Stimulated activated CD4-positive, alpha-beta T cell treated with anti-CD3 and anti-CD28 coated beads, Interleukin-12 subunit alpha, Interleukin-12 subunit beta, amount 100 ng/mL, for 4 hours (primary cell): ENCODE data around the gene CNOT4.

Experiments
- DNase-seq: peaks from one replicate; pipeline ENCODE4 v3.0.0-alpha.2; 2020

The CNOT4 gene, protein sequence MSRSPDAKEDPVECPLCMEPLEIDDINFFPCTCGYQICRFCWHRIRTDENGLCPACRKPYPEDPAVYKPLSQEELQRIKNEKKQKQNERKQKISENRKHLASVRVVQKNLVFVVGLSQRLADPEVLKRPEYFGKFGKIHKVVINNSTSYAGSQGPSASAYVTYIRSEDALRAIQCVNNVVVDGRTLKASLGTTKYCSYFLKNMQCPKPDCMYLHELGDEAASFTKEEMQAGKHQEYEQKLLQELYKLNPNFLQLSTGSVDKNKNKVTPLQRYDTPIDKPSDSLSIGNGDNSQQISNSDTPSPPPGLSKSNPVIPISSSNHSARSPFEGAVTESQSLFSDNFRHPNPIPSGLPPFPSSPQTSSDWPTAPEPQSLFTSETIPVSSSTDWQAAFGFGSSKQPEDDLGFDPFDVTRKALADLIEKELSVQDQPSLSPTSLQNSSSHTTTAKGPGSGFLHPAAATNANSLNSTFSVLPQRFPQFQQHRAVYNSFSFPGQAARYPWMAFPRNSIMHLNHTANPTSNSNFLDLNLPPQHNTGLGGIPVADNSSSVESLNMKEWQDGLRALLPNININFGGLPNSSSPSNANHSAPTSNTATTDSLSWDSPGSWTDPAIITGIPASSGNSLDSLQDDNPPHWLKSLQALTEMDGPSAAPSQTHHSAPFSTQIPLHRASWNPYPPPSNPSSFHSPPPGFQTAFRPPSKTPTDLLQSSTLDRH

GRCh38 chr7:135509839-135510591 is at the start of gene CNOT4:
Gene CNOT4, minus strand, starts transcription at chr7:135510102. Its CDS starts 71,771 bp downstream, at chr7:135438331.
- DNase-seq = peak; percentile 96

- no peak for DNase-seq
Measured at GRCh38 chr7:135558881-135559280, 49.0 kb upstream of the CNOT4 start.

- DNase-seq = peak; percentile 50
Measured at GRCh38 chr7:135558337-135558767, 48.5 kb upstream of the CNOT4 start.

GRCh38 chr7:135557455-135558336 is 47.8 kb upstream of the CNOT4 start, which contains the start of gene NUP205:
Gene NUP205, plus strand, starts transcription at chr7:135557917. Its CDS starts 28 bp downstream, at chr7:135557945.
- peak; percentile 66 for DNase-seq

DNA sequence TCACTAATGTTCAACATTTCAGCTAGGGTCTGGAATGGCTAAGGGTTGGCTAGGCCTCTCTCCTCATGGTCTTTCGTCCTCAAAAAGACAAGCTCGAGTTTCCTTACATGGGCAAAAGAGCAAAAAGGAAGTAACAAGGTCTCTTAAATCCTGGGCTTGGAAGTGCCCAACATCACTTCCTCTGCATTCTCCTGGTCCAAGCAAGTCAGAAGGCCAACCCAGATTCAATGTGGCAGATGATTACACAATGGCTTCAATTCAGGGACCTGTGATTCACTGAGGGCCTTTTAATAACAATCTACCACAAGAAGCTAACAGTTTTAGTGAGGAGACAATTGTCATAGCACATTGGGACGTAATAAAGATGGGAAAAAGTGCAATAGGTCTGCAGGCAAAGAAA is 43.4 kb upstream of the CNOT4 start:
- no peak for DNase-seq

DNA sequence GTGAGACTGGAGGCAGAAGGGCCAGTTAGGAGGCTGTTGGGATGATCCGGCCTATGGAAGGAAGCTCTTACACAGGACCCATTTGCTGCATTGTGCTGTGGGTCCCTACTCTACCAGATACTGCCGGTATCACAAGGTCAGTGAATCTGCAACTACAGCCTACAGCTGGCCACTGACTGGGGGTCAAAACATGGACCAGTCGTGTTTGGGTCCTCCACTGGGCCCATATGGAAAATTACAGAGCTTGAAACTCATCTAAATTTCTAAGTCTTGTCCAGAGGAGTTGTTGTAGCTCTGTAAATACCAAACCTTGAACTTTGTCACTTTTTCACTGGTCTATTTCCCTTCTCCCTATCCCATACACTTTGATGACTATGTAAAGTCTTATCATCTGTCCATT is 42.2 kb upstream of the CNOT4 start:
- DNase-seq = no peak

- no peak for DNase-seq
Measured at GRCh38 chr7:135550196-135550595, 40.3 kb upstream of the CNOT4 start.

GRCh38 chr7:135541029-135541428 is 31.1 kb upstream of the CNOT4 start:
- DNase-seq = no peak

- DNase-seq = no peak
Measured at GRCh38 chr7:135539629-135540028, 29.7 kb upstream of the CNOT4 start.

GRCh38 chr7:135538376-135538775 is 28.5 kb upstream of the CNOT4 start:
- no peak for DNase-seq

- no peak for DNase-seq
Measured at GRCh38 chr7:135537905-135538304, 28.0 kb upstream of the CNOT4 start.

DNA sequence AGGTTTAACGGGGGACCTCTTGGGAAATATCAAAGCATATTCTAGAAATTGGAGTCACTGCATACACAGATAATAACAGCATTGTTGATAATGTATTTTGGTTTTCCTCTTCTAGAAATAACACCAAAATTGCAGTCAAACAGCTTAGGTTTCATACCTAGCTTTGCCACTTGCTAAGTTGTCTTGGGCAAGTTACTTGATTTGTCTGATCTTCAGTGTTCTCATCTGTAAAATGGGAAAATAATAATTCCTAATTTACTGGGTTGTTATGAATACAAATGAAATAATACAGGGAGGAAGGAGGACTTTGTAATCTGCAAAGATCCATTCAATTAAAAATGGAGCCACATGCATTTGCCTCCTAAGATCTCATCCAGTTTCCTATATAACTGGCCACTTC is 27.6 kb upstream of the CNOT4 start:
- DNase-seq = no peak

DNA sequence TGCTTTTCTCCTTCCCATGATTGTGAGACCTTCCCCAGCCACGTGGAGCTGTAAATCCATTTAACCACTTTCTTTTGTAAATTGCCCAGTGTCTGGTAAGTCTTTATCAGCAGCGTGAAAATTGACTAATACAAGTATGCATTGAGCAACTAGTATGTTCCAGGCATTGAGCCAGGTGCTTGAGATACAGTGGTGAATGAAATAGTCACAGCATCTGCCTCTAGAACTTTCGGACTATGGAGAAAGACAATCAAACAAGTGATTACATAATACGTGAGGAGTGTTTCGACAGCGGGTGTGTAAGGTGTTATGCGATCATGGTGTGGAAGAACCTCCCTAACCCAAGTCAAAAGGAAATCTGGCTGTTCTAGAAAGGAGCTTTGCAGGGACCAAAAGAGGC is 26.2 kb upstream of the CNOT4 start:
- DNase-seq = no peak

GRCh38 chr7:135527025-135527424 is 17.1 kb upstream of the CNOT4 start:
- DNase-seq = no peak

DNA sequence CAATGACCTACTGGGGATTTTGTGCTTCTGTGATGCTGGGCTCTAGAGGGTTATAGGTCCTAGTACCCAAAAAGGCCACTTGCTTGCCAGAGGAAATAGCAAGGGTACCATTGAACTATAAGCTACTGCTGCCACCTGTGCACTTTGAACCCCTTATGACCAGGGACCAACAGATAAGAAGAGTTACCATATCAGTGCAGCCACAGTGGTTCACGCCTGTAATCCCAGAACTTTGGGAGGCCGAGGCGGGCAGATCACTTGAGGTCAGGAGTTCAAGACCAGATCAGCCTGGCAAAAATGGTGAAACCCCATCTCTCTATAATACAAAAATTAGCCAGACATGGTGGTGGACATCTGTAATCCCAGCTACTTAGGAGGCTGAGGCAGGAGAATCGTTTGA is 15.5 kb upstream of the CNOT4 start:
- no peak for DNase-seq

GRCh38 chr7:135523146-135523545 is 13.2 kb upstream of the CNOT4 start:
- no peak for DNase-seq

GRCh38 chr7:135522509-135522908 is 12.6 kb upstream of the CNOT4 start:
- DNase-seq = no peak

GRCh38 chr7:135519871-135520270 is 10.0 kb upstream of the CNOT4 start:
- DNase-seq = no peak

GRCh38 chr7:135519233-135519688 is 9.4 kb upstream of the CNOT4 start:
- no peak for DNase-seq

GRCh38 chr7:135518748-135519147 is 8.8 kb upstream of the CNOT4 start:
- DNase-seq = no peak

DNA sequence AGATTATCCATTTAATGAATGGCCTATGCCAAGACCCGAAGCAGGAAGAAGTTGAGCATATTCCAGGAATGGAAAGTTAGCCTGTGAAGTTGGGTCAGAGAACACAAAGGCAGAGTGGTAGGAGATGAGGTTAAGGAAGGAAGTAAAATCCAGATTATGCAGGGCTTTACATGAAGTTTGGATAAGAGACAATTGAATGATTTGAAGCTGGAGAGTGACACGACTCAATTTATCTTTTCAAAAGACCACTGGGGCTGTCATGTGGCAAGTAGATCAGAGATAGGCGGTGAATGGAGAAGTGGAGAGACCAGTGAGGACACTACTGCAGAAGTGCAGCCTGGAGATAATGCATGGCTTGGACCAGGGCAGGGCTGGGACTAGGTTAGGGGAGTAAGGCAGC is 7.2 kb upstream of the CNOT4 start:
- no peak for DNase-seq

GRCh38 chr7:135514856-135515255 is 5.0 kb upstream of the CNOT4 start:
- DNase-seq = no peak
